NK-92 (cell line): ENCODE results near the gene TIGD1.

Source experiments
- DNase-seq: peaks from one replicate; lab custom pipeline; 2025; ENCODE audit not compliant: unreplicated experiment; lab: John Stamatoyannopoulos, UW

The TIGD1 gene

DNA sequence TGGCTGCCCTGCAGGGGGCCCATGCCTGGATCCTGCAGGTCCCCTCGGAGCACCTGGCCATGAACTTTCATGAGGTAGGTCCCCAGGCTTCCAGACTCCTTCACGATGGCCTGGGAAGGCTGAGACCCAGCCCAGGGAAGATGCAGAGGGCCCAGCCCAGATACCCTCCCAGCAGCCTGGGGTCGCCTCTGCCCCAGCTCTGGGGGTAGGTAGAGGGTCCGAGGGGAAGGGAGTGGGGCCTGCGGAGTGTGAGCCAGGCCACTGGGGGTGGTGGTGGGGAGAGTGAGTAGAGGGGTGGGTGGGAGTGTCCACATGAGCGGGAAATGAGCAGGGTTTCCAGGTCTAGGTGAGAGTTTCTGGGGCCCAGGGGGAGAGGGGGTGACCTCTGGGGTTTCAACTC is 25.6 kb downstream of the TIGD1 start:
- DNase-seq = no peak

GRCh38 chr2:232523682-232524597 is 26.4 kb downstream of the TIGD1 start:
- no peak for DNase-seq

DNA sequence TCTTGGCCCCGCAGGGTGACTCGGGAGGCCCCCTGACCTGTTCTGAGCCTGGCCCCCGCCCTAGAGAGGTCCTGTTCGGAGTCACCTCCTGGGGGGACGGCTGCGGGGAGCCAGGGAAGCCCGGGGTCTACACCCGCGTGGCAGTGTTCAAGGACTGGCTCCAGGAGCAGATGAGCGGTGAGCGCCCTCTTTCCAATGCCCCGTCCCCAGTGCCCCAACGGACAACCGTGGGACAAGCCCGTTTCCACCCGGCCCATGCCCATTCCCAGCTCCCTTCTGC is 27.0 kb downstream of the TIGD1 start:
- DNase-seq = no peak

DNA sequence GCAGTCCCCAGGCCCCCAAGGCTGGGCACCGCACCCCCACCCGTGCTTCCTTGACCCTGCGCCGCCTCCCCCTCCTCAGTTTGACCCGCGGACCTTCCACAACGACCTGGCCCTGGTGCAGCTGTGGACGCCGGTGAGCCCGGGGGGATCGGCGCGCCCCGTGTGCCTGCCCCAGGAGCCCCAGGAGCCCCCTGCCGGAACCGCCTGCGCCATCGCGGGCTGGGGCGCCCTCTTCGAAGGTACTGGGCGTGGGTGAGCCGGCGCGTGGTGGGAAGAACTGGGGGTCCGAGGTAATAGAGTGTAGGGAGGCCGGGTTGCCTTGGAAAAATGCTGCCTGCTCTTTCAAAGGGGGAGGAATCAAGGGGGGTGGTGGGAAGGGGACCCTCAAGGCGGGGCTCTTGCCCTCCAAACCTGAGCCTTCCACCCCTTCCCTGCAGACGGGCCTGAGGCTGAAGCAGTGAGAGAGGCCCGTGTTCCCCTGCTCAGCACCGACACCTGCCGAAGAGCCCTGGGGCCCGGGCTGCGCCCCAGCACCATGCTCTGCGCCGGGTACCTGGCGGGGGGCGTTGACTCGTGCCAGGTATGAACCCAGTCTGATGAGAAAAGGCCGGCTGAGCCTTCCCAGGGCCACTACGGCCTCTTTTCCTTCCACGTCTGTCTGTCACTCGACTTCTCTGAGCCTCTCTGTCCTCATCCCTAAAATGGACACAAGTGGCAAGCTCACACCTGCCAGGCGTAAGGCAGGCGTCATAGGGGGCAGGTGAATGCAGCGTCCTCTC is 27.5 kb downstream of the TIGD1 start:
- no peak for DNase-seq

DNA sequence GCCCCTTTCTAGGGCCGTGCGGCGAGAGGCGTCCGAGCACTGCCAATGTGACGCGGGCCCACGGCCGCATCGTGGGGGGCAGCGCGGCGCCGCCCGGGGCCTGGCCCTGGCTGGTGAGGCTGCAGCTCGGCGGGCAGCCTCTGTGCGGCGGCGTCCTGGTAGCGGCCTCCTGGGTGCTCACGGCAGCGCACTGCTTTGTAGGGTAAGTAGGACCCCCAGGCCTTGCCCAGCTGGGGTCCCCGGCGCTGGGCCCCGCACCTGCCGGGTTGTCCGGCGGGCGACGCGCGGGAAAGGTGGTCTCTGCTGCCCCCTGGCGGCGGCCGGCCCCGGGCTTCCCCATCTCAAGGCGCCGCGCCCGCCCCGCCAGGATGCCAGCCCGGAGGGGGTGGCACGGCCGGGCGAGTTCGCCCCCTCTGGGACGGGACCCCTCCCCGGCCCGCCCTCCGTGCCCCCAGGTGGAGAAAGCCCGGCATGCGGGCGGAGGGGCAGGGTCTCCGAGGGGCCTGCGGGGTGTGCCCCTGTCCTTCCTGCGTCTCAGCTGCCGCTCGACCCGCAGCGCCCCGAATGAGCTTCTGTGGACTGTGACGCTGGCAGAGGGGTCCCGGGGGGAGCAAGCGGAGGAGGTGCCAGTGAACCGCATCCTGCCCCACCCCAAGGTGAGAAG is 28.3 kb downstream of the TIGD1 start:
- DNase-seq = no peak

- no peak for DNase-seq
Observed at GRCh38 chr2:232521098-232521497, 29.3 kb downstream of the TIGD1 start.

GRCh38 chr2:232520489-232520888 is 29.9 kb downstream of the TIGD1 start:
- no peak for DNase-seq

DNA sequence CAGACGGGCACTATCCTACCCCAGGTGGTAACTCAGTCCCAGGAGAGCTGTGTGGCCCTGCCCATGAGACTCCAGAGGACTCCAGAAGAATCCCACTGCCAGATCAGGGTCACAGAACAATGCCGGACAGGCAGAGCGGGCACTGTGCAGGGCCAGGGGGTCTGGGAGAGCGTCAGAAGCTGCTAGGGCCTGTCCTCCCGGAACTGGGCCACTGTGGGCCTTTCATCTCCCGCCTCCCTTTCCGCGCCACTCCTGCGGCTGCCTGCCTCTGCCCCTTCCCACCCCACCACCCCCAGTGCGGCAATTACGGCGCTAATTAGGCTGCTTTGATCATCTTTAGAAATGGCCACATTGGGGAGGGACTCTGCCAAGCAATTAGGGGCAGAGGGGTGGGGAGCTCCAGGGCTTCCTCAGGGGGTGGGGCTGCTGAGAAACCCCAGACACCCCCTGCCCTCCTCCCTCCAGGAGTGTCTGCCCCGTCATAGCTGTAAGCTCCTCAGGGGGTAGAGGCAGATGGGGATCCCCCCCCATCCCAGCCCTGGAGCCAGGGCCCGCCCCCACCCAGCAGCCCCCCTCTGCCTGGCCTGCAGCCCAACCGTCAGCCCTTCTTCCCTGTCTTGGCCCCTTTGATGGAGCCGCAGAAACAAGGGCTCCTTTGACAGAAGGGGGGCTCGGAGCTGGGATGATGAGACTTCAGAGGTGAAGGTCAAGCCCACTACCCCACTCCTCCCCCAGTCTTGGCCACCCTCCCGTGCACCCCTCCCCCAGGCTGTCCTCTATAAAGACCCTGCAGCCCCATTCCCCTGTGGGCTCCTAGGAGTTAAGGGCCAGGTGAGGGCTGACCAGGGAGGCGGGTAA is 30.5 kb downstream of the TIGD1 start, which contains the start of gene PRSS56:
Gene PRSS56 (plus strand): TSS at position 808 of the 858 bp plus-strand sequence. CDS start 211 bp downstream, outside the sequence.
- no peak for DNase-seq

DNA sequence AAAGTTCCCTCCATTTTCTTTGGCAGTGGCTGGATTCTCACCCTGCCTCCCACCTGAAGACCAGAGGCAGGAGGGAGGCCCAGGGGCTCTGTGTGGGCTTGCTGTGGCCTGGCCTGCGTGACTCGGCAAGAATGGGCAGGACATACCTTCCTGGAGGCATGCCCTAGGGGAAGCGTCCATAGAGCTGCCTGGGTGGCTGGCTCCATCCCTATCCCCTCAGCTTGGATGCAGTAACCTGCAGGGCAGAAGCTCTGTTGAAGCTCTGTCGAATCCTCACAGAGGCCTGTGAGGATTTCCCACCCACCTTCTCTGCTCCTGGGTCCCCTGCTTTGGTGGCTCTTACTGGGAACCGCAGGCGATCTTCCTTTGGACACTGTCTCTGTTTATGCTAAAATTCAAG is 31.5 kb downstream of the TIGD1 start:
- DNase-seq = no peak

GRCh38 chr2:232516551-232516950 is 33.8 kb downstream of the TIGD1 start:
- no peak for DNase-seq

- no peak for DNase-seq
Observed at GRCh38 chr2:232515639-232516038, 34.7 kb downstream of the TIGD1 start.

DNA sequence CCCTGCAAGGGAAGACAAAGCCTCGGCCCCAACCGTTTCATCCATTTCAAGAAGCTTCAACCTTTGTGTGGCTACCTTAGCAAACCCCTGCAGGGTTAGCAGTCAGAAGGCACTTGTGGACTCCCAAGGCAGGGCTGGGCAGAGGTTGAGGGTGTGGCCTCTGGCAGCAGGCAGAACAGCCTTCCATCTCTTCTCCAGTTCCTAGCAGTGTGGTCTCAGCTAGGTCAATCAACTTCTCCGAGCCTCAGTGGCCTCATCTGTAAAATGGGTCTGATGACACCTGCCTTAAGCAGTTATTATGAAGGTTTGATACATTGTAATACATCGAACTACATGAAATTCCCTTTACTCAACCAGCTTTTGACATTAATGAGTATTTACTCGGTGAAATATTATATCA is 37.0 kb downstream of the TIGD1 start:
- no peak for DNase-seq

DNA sequence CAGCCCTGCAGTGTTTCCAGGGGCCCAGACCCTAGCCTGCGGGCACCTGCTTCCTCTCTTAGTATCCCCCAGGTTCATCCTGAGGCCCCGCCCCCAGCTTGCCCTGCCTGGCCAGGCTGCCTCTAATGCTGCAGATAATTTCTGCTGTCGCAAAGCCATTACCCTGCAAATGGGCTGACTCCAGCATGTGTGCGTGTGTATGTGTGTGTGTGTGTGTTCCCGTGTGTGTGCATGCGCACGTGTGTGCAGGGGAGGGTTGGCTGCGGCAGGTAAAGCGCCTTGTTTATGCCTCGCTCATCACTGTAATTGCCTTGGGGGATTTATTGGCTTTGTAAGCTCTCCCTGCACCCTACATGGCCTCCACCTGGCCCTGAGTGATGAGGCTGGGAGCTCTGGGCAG is 37.8 kb downstream of the TIGD1 start:
- DNase-seq = no peak

DNA sequence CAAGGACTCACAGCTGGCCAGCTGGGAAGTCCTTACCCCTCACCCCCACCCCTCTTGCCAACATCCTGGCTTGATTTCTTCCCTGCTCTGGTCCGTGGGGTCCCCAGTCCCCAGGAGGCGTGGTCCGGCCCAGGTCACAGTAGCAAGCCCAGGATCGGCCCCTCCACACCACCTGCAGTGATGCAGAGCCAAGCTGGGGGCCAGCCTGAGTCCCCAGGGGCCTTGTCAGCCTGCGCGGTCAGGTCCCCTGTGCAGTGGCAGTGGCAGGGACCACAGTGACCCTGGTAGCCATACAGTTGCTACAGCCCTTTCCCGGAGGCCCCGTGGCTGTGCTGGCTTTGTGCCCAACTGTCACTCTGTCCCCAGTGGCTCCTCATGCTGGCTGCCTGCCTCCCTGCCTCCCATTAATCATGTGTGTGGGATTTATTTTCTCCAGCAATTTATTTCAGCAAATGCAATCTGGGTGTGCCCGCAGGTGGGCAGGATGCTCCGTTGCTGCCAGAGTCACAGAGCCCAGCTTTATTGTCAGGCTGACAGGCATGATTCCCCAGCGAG is 38.9 kb downstream of the TIGD1 start:
- DNase-seq = no peak

- no peak for DNase-seq
Observed at GRCh38 chr2:232508251-232508650, 42.1 kb downstream of the TIGD1 start.

DNA sequence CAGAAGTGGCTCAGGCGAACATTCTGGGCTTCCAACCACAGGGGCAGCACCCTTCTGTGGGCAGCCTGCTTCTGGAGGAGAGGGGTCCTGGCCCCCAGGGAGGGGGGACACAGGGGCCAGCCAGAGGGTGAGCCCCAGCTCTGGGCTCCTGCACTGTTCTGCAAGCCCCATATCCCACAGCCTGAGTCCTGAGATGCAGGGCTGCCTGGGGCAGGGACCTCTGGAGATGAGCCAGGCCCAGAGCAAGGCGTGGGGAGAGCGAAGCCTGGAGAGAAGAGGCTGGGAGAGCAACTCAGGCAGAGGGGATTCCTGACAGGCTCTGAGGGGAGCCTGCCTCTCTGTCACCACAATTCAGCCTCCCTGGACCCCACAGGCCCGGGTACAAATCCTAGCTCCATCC is 43.6 kb downstream of the TIGD1 start:
- DNase-seq = no peak

DNA sequence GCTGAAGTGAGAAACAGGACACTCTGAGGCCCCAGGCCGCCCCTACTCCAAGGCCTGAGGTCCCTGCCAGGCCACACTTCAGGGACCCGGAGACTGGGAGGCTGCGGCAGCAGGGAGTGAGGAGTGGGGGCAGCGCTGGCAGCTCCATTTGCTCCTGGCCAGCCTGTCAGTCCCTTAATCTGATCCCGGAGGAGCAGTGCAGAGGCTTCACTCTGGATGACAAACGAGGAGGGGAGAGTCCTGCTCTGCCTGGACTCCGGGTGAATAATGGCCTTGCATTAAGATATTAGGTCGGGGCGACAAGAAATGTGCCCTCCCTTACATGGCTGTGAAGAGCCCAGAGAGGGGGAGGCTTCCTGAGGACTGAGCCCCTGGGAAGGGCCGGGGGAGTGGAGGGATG is 44.5 kb downstream of the TIGD1 start:
- DNase-seq = no peak

GRCh38 chr2:232504438-232504837 is 45.9 kb downstream of the TIGD1 start:
- DNase-seq = no peak

DNA sequence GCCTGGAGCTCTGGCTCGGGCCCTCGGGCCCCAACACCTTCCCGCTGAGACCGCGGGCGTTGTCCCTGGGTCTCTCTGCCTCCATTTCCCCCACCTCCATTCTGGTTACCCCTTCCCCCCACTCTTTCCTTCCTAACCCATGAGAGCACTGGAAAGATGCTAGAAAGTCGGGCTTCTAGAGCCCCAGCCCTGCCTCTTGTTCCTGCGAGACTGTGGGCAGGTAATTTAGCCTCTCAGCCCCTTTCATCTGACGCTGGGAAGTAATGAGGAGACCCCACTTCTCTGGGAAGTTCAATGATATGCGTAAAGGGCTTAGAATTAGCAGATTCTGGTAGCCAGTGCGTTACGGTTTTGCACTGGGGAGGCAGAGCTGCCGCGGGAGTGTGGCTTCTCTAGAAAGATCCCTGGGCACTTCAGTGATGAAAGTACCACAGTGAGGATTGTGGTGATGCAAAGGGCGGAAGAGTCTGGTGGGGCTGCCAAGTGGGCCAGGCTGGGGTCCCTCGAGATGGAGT is 46.5 kb downstream of the TIGD1 start:
- DNase-seq = no peak
